ENCODE data around the gene B4GALT5.

GRCh38 chr20:49675368-49676151 is 38.1 kb downstream of the B4GALT5 start:
- TF ChIP-seq POLR2AphosphoS5 (IDR thresholded peaks at IDR 0.05) (no peak), CTCF (IDR thresholded peaks at IDR 0.05) (no peak), EP300 (IDR thresholded peaks at IDR 0.05) (no peak)
